Lower leg skin (tissue), 3 donors: ENCODE data around the gene UBALD1.

Source experiments
- POLR2A ChIP-seq, 2 donors: fragments of 450-650 bp; IDR thresholded peaks; one replicate each; pipeline ENCODE4 v1.6.1; 2016 to 2017; ENCODE audit warnings: antibody characterized with exemption in 2 of 2, mild to moderate bottlenecking in 1 of 2, moderate library complexity in 1 of 2
- TF ChIP-seq, protein P1 (sequence below), 3 donors: fragments of 450-650 bp; IDR thresholded peaks; one replicate each; pipeline ENCODE4 v1.5.1; 2016; ENCODE audit warnings: antibody characterized with exemption in 3 of 3, mild to moderate bottlenecking in 3 of 3, moderate library complexity in 2 of 3

DNA sequence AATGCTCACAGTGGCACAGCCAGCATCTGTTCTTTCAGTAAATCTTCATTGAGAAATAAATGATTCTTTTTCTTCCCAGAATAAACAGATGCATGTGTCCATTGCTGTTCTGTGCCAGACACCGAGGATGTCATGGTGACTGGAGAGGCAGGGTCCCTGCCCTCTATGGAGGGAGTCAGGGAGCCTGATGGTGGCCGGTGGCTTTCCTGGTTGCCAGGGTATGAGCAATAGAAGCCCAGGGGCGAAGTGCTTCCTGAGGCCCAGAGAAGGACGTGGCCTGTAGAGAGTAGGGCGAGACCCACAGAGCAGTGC, 48.7 kb upstream of the UBALD1 start:
- TF ChIP-seq, protein P1, sequence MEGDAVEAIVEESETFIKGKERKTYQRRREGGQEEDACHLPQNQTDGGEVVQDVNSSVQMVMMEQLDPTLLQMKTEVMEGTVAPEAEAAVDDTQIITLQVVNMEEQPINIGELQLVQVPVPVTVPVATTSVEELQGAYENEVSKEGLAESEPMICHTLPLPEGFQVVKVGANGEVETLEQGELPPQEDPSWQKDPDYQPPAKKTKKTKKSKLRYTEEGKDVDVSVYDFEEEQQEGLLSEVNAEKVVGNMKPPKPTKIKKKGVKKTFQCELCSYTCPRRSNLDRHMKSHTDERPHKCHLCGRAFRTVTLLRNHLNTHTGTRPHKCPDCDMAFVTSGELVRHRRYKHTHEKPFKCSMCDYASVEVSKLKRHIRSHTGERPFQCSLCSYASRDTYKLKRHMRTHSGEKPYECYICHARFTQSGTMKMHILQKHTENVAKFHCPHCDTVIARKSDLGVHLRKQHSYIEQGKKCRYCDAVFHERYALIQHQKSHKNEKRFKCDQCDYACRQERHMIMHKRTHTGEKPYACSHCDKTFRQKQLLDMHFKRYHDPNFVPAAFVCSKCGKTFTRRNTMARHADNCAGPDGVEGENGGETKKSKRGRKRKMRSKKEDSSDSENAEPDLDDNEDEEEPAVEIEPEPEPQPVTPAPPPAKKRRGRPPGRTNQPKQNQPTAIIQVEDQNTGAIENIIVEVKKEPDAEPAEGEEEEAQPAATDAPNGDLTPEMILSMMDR (IDR thresholded peaks at IDR 0.05): no peak
- TF ChIP-seq POLR2A (IDR thresholded peaks at IDR 0.05): no peak
